Colonic mucosa (tissue), 4 donors: ENCODE results near the gene KRTAP10-6. TPM values are rescaled to one million over a fixed set of nuclear protein-coding genes. Genes with fewer than 3 reads are reported as not detected.
"Not testable (repeated sequence)": the region's sequence is repeated elsewhere in the genome, so short reads cannot be mapped to it uniquely, and the experiment has no call there.

ENCODE experiments used
- DNase-seq: peaks from one replicate; pipeline ENCODE4 v3.0.0-alpha.2; 2020
- H3K27ac ChIP-seq: fragments of 200-600 bp; one replicate; pipeline ENCODE4 v1.8.0; 2021
- H3K27me3 ChIP-seq: fragments of 200-600 bp; one replicate; pipeline ENCODE4 v1.8.0; 2021
- H3K36me3 ChIP-seq: fragments of 200-600 bp; one replicate; pipeline ENCODE4 v1.8.0; 2021
- H3K4me1 ChIP-seq: fragments of 200-600 bp; one replicate; pipeline ENCODE4 v1.8.0; 2021; ENCODE audit warnings: mild to moderate bottlenecking
- H3K4me3 ChIP-seq: fragments of 200-600 bp; one replicate; pipeline ENCODE4 v1.8.0; 2021
- H3K9ac ChIP-seq, 2 donors: one replicate each; pipeline ENCODE4 v1.7.0; 2013; ENCODE audit warnings: control low read depth in 2 of 2, low read depth in 2 of 2, low read length in 2 of 2
- H3K9me3 ChIP-seq: fragments of 200-600 bp; one replicate; pipeline ENCODE4 v1.8.0; 2021
- intact Hi-C: fragments of 100-400 bp; cut with DNase I; formaldehyde crosslinking; loops from one replicate; pipeline ENCODE4 v1.14.1; 2022
- total RNA-seq, 2 donors: library from RNA; stranded (reverse); fragmentation: NEBNext Ultra II Directional in 1 of 2; extraction: Animal tissue kit (Norgen Biotek cat#: 25700) in 1 of 2; gene quantifications; one replicate each; pipeline ENCODE4 v1.2.1, GENCODE V29; 2021
- TF ChIP-seq, protein P1 (sequence below): fragments of 200-600 bp; IDR thresholded peaks from one replicate; pipeline ENCODE4 v1.8.0; 2022; ENCODE audit warnings: antibody characterized with exemption, mild to moderate bottlenecking
- donor health status: healthy.
- donor health status: DM: no; HTN: no; CAD: no.
- donor health status: DM: no; HTN: no; CAD: no.

Gene KRTAP10-6
- total RNA-seq, 2 donors from 2014 or later: not detected

GRCh38 chr21:44612029-44612486 is 19.8 kb upstream of the KRTAP10-6 start, which contains the start of gene KRTAP10-8:
Gene KRTAP10-8, plus strand, starts transcription at chr21:44612079. Its CDS starts 22 bp downstream, at chr21:44612101.
- TF ChIP-seq, protein P1, sequence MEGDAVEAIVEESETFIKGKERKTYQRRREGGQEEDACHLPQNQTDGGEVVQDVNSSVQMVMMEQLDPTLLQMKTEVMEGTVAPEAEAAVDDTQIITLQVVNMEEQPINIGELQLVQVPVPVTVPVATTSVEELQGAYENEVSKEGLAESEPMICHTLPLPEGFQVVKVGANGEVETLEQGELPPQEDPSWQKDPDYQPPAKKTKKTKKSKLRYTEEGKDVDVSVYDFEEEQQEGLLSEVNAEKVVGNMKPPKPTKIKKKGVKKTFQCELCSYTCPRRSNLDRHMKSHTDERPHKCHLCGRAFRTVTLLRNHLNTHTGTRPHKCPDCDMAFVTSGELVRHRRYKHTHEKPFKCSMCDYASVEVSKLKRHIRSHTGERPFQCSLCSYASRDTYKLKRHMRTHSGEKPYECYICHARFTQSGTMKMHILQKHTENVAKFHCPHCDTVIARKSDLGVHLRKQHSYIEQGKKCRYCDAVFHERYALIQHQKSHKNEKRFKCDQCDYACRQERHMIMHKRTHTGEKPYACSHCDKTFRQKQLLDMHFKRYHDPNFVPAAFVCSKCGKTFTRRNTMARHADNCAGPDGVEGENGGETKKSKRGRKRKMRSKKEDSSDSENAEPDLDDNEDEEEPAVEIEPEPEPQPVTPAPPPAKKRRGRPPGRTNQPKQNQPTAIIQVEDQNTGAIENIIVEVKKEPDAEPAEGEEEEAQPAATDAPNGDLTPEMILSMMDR: no peak
- H3K27me3 ChIP-seq: no peaks in the 10 kb centered on the region
- no peak within 1 kb of the TSS for H3K9ac ChIP-seq
- no peaks in the 10 kb centered on the region for H3K4me1 ChIP-seq
- no peaks in the 10 kb centered on the region for H3K9me3 ChIP-seq
- no peak for DNase-seq
- H3K4me3 ChIP-seq: no peak within 1 kb of the TSS
- intact Hi-C loops: no loop called here
- no peak within 1 kb of the TSS for H3K27ac ChIP-seq
- no peaks in the 10 kb centered on the region for H3K36me3 ChIP-seq

GRCh38 chr21:44611551-44611950 is 19.2 kb upstream of the KRTAP10-6 start:
- intact Hi-C loops: no loop called here
- no peaks in the 10 kb centered on the region for H3K27me3 ChIP-seq
- TF ChIP-seq, protein P1: no peak
- DNase-seq: no peak
- no peaks in the 10 kb centered on the region for H3K36me3 ChIP-seq
- no peaks in the 10 kb centered on the region for H3K4me1 ChIP-seq
- H3K9ac ChIP-seq: no peak overlapping the region
- H3K27ac ChIP-seq: no peak overlapping the region
- H3K9me3 ChIP-seq: no peaks in the 10 kb centered on the region
- H3K4me3 ChIP-seq: no peak overlapping the region

DNA sequence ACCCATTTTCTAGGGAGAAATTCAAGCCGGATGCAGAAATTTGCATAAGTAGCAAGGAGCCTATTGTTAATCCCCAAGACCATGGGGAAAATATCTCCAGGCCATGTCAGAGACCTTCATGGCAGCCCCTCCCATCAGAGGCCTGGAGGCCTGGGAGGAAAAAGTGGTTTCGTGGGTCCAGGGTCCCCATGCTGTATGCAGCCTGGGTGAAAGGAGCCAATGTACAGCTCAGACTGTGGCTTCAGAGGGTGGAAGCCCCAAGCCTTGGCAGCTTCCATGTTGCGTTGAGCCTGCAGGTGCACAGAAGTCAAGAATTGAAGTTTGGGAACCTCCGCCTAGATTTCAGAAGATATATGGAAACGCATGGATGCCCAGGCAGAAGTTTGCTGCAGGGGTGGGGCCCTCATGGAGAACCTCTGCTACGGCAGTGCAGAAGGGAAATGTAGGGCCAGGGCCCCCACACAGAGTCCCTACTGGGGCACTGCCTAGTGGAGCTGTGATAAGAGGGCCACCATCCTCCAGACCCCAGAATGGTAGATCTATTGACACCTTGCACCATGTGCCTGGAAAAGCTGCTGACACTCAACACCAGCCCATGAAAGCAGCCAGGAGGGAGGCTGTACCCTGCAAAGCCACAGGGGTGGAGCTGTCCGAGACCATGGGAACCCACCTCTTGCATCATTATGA is 18.0 kb upstream of the KRTAP10-6 start:
- H3K27ac ChIP-seq, H3K4me1 ChIP-seq, DNase-seq, H3K9ac ChIP-seq, H3K36me3 ChIP-seq, H3K4me3 ChIP-seq, H3K9me3 ChIP-seq, intact Hi-C loops, H3K27me3 ChIP-seq: not testable (repeated sequence)

- no peak for DNase-seq
- Histone ChIP-seq H3K4me1 (no peaks in the 10 kb centered on the region), H3K9me3 (no peaks in the 10 kb centered on the region), H3K27ac (no peak overlapping the region), H3K27me3 (no peaks in the 10 kb centered on the region), H3K9ac (no peak overlapping the region), H3K4me3 (no peak overlapping the region), H3K36me3 (no peaks in the 10 kb centered on the region)
- TF ChIP-seq, protein P1: no peak
- intact Hi-C loops: no loop called here
Measured at GRCh38 chr21:44609193-44609592, 16.9 kb upstream of the KRTAP10-6 start.

DNA sequence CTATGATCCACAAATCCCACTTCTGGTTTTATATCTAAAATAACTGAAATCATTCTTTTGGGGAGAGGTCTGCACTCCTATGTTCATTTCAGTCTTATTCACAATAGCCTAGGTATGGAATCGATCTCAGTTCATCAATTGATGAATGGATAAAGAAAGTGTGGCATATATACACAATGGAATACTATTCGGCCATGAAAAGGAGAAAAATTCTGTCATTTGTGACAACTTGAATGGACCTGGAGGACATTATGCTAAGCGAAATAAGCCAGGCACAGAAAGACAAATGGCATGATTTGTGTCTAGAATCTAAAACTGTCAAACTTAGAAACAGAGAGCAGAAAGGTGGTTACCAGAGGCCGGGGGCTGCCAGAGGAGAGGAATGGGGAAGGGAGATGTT is 14.2 kb upstream of the KRTAP10-6 start:
- no peak overlapping the region for H3K9ac ChIP-seq
- no peaks in the 10 kb centered on the region for H3K4me1 ChIP-seq
- intact Hi-C loops: no loop called here
- no peaks in the 10 kb centered on the region for H3K27me3 ChIP-seq
- TF ChIP-seq, protein P1: no peak
- H3K9me3 ChIP-seq: no peaks in the 10 kb centered on the region
- H3K4me3 ChIP-seq: no peak overlapping the region
- no peak for DNase-seq
- no peak overlapping the region for H3K27ac ChIP-seq
- no peaks in the 10 kb centered on the region for H3K36me3 ChIP-seq

GRCh38 chr21:44603911-44604310 is 11.6 kb upstream of the KRTAP10-6 start:
- no peak overlapping the region for H3K4me3 ChIP-seq
- no peaks in the 10 kb centered on the region for H3K9me3 ChIP-seq
- no peaks in the 10 kb centered on the region for H3K36me3 ChIP-seq
- no peaks in the 10 kb centered on the region for H3K27me3 ChIP-seq
- no peak overlapping the region for H3K27ac ChIP-seq
- TF ChIP-seq, protein P1: no peak
- no peaks in the 10 kb centered on the region for H3K4me1 ChIP-seq
- intact Hi-C loops: no loop called here
- H3K9ac ChIP-seq: no peak overlapping the region
- no peak for DNase-seq
